ENCODE results near the gene HIGD2B. TPM values are rescaled to one million over a fixed set of nuclear protein-coding genes. Genes with fewer than 3 reads are reported as not detected.
"Not testable (repeated sequence)": the region's sequence is repeated elsewhere in the genome, so short reads cannot be mapped to it uniquely, and the experiment has no call there.

HIGD2B gene
- total RNA-seq, 2 donors from 2014 or later: not detected

DNA sequence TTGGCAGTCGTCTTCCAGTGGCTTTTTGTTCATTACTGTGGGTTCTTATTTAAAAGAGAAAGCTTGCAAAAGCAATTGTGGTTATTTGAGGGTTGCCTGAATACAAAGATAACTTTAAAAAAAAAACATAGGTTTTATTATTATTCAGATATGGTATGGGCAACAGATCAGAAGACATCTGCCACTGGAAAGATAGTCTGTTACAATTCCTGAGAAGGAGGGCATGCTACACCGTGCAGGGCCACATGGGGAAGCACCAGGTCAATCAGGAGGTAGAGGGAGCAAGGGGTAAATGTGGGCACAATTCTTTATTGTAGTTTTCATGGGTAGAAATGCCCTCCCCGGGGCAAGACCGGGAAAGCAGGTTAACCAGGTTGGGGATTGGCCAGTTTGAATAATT, 46.5 kb upstream of the HIGD2B start:
- no peaks in the 10 kb centered on the region for H3K27me3 ChIP-seq (ENCODE audit: control insufficient read depth, insufficient read depth, low read length, poor library complexity, severe bottlenecking)
- WGBS, 2 experiments (ENCODE audit: insufficient coverage in 1 of 2, insufficient read length in 1 of 2): 93 to 94% methylated on average over 3 to 4 of the region's 4 CpGs
- peaks cover 23% of the 10 kb centered on the region for H3K4me1 ChIP-seq (ENCODE audit: control insufficient read depth, insufficient read depth, low read length)
- peaks cover 50% of the 10 kb centered on the region for H3K36me3 Mint-ChIP-seq (ENCODE audit: low read depth)
- H3K36me3 ChIP-seq (ENCODE audit: control insufficient read depth, insufficient read depth, low read length): peaks cover 58% of the 10 kb centered on the region
- H3K9ac ChIP-seq (ENCODE audit: extremely low read depth, low read length, poor library complexity, severe bottlenecking): no peak overlapping the region
- H3K4me3 Mint-ChIP-seq: no peak overlapping the region
- no peaks in the 10 kb centered on the region for H3K27me3 Mint-ChIP-seq (ENCODE audit: insufficient read depth)
- no peak overlapping the region for H3K4me3 ChIP-seq (ENCODE audit: low read length)
- no peaks in the 10 kb centered on the region for H3K9me3 ChIP-seq (ENCODE audit: control insufficient read depth, low read length)
- H3K27ac Mint-ChIP-seq: no peak overlapping the region
- TF ChIP-seq, protein P1, sequence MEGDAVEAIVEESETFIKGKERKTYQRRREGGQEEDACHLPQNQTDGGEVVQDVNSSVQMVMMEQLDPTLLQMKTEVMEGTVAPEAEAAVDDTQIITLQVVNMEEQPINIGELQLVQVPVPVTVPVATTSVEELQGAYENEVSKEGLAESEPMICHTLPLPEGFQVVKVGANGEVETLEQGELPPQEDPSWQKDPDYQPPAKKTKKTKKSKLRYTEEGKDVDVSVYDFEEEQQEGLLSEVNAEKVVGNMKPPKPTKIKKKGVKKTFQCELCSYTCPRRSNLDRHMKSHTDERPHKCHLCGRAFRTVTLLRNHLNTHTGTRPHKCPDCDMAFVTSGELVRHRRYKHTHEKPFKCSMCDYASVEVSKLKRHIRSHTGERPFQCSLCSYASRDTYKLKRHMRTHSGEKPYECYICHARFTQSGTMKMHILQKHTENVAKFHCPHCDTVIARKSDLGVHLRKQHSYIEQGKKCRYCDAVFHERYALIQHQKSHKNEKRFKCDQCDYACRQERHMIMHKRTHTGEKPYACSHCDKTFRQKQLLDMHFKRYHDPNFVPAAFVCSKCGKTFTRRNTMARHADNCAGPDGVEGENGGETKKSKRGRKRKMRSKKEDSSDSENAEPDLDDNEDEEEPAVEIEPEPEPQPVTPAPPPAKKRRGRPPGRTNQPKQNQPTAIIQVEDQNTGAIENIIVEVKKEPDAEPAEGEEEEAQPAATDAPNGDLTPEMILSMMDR (conservative IDR thresholded peaks at IDR 0.05): peak; percentile 61
- no peak overlapping the region for H3K27ac ChIP-seq (ENCODE audit: low read depth, low read length)
- no peak for DNase-seq
- H3K9me3 Mint-ChIP-seq: no peaks in the 10 kb centered on the region
- peaks cover 26% of the 10 kb centered on the region for H3K4me1 Mint-ChIP-seq

GRCh38 chr15:72732086-72732485, 46.1 kb upstream of the HIGD2B start:
- no peaks in the 10 kb centered on the region for H3K9me3 Mint-ChIP-seq
- no peak overlapping the region for H3K4me3 ChIP-seq (ENCODE audit: low read length)
- peaks cover 46% of the 10 kb centered on the region for H3K36me3 Mint-ChIP-seq (ENCODE audit: low read depth)
- H3K4me3 Mint-ChIP-seq: no peak overlapping the region
- H3K27me3 Mint-ChIP-seq (ENCODE audit: insufficient read depth): no peaks in the 10 kb centered on the region
- DNase-seq: no peak
- H3K9me3 ChIP-seq (ENCODE audit: control insufficient read depth, low read length): no peaks in the 10 kb centered on the region
- H3K4me1 Mint-ChIP-seq: peaks cover 29% of the 10 kb centered on the region
- no peak overlapping the region for H3K9ac ChIP-seq (ENCODE audit: extremely low read depth, low read length, poor library complexity, severe bottlenecking)
- H3K27ac ChIP-seq (ENCODE audit: low read depth, low read length): no peak overlapping the region
- no peaks in the 10 kb centered on the region for H3K27me3 ChIP-seq (ENCODE audit: control insufficient read depth, insufficient read depth, low read length, poor library complexity, severe bottlenecking)
- no peak overlapping the region for H3K27ac Mint-ChIP-seq
- H3K36me3 ChIP-seq (ENCODE audit: control insufficient read depth, insufficient read depth, low read length): peaks cover 53% of the 10 kb centered on the region
- H3K4me1 ChIP-seq (ENCODE audit: control insufficient read depth, insufficient read depth, low read length): peaks cover 24% of the 10 kb centered on the region
- TF ChIP-seq, protein P1 (conservative IDR thresholded peaks at IDR 0.05): no peak

DNA sequence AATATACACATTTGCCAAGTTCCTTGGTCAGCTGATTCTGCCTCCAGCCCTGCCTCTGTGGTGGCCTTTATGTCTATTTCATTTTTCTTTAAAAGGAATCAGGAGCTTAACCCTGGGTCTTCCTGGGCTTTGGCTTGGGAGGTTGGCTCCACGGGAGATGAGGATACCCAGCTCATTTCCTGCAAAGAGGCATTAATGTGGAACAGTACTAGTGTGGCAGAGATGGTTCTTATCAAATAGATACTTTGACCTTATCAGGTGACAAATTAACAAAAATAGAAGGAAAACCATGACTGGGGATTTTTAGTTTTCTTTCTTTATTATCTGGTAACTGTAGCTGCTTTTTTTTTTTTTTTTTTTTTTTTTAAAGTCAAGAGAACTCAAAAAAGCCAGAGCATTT, 42.8 kb upstream of the HIGD2B start:
- H3K9me3 ChIP-seq (ENCODE audit: control insufficient read depth, low read length): no peaks in the 10 kb centered on the region
- H3K27me3 ChIP-seq (ENCODE audit: control insufficient read depth, insufficient read depth, low read length, poor library complexity, severe bottlenecking): no peaks in the 10 kb centered on the region
- H3K4me3 ChIP-seq (ENCODE audit: low read length): no peak overlapping the region
- no peak overlapping the region for H3K27ac ChIP-seq (ENCODE audit: low read depth, low read length)
- TF ChIP-seq, protein P1 (conservative IDR thresholded peaks at IDR 0.05): no peak
- 78% methylated on average over 1 of the region's 1 CpG; no CpG with 5 or more reads in 1 of the 2 experiments for WGBS, 2 experiments (ENCODE audit: insufficient coverage in 1 of 2, insufficient read length in 1 of 2)
- no peaks in the 10 kb centered on the region for H3K27me3 Mint-ChIP-seq (ENCODE audit: insufficient read depth)
- H3K4me1 ChIP-seq (ENCODE audit: control insufficient read depth, insufficient read depth, low read length): peaks cover 13% of the 10 kb centered on the region
- no peak for DNase-seq
- H3K4me1 Mint-ChIP-seq: peaks cover 12% of the 10 kb centered on the region
- H3K9ac ChIP-seq (ENCODE audit: extremely low read depth, low read length, poor library complexity, severe bottlenecking): no peak overlapping the region
- H3K36me3 ChIP-seq (ENCODE audit: control insufficient read depth, insufficient read depth, low read length): peaks cover 37% of the 10 kb centered on the region
- no peak overlapping the region for H3K4me3 Mint-ChIP-seq
- H3K36me3 Mint-ChIP-seq (ENCODE audit: low read depth): peaks cover 36% of the 10 kb centered on the region
- no peak overlapping the region for H3K27ac Mint-ChIP-seq
- H3K9me3 Mint-ChIP-seq: no peaks in the 10 kb centered on the region

DNA sequence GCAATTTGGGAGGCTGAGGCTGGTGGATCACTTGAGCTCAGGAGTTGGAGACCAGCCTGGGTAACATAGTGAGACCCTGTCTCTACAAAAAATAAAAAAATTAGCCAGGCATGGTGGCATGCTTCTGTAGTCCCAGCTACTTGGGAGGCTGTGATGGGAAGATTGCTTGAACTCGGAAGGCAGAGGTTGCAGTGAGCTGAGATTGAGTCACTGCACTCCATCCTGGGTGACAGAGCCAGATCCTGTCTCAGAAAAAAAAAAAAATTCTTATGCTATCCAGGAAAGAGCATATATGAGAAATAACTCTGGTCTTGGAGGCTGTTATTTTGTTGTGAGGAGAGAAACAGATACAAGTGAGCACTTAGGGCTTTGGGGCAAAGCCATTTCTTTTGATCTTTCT, 42.3 kb upstream of the HIGD2B start:
- H3K4me3 Mint-ChIP-seq; H3K27ac ChIP-seq (ENCODE audit: low read depth, low read length); DNase-seq; H3K9ac ChIP-seq (ENCODE audit: extremely low read depth, low read length, poor library complexity, severe bottlenecking); H3K27me3 Mint-ChIP-seq (ENCODE audit: insufficient read depth); H3K4me3 ChIP-seq (ENCODE audit: low read length); H3K27me3 ChIP-seq (ENCODE audit: control insufficient read depth, insufficient read depth, low read length, poor library complexity, severe bottlenecking); H3K27ac Mint-ChIP-seq; H3K9me3 ChIP-seq (ENCODE audit: control insufficient read depth, low read length); H3K9me3 Mint-ChIP-seq: not testable (repeated sequence)
- Histone ChIP-seq H3K36me3 (ENCODE audit: control insufficient read depth, insufficient read depth, low read length) (peaks cover 37% of the 10 kb centered on the region), H3K4me1 (ENCODE audit: control insufficient read depth, insufficient read depth, low read length) (peaks cover 13% of the 10 kb centered on the region)
- WGBS, 2 experiments (ENCODE audit: insufficient coverage in 1 of 2, insufficient read length in 1 of 2): 86 to 100% methylated on average over 1 of the region's 1 CpG
- H3K36me3 Mint-ChIP-seq (ENCODE audit: low read depth): peaks cover 35% of the 10 kb centered on the region
- peaks cover 12% of the 10 kb centered on the region for H3K4me1 Mint-ChIP-seq

Data from endodermal cell (in vitro differentiated cells).